IMR-90 (cell line): ENCODE results near the gene CEMP1. TPM values are rescaled to one million over a fixed set of nuclear protein-coding genes. Genes with fewer than 3 reads are reported as not detected.

Source experiments
- CTCF ChIP-seq: conservative IDR thresholded peaks from 2 replicates; pipeline ENCODE4 v1.5.1; 2012; ENCODE audit warnings: mild to moderate bottlenecking, low read depth, low read length, improper control_type of control experiment
- polyA plus RNA-seq, 3 experiments: library from polyadenylated mRNA; depleted of rRNA; stranded (reverse); fragments of >200 nt; gene quantifications; 2 replicates each; pipeline ENCODE4 v1.2.3, GENCODE V29; 2012; ENCODE audit warnings: low replicate concordance in 1 of 3
- total RNA-seq: library from RNA; depleted of rRNA; stranded (reverse); fragments of >200 nt; gene quantifications from 2 replicates; pipeline ENCODE4 v1.2.3, GENCODE V29; 2012

The CEMP1 gene
- total and polyA plus RNA-seq, 2 of the 4 experiments (the other 2 are of a cell fraction): not detected

- TF ChIP-seq CTCF: peak; percentile 34; the same call in 1 of the 2 replicates
Measured at GRCh38 chr16:2486645-2487516, 44.3 kb downstream of the CEMP1 start (continued).
